Measurements from ENCODE around the gene ETV3. TPM values are rescaled to one million over a fixed set of nuclear protein-coding genes. Genes with fewer than 3 reads are reported as not detected.
"Not testable (repeated sequence)": the region's sequence is repeated elsewhere in the genome, so short reads cannot be mapped to it uniquely, and the experiment has no call there.

Gene ETV3
- total RNA-seq, 1 donor, result 17.0 TPM

GRCh38 chr1:157177733-157178394, 39.7 kb upstream of the ETV3 start:
- no peak for DNase-seq (ENCODE audit: low read depth)
- H3K4me3 ChIP-seq (ENCODE audit: low read depth, low read length), result no peak overlapping the region
- TF ChIP-seq CTCF (IDR thresholded peaks at IDR 0.05; ENCODE audit: insufficient read depth, low read length), result no peak

GRCh38 chr1:157176591-157177121, 38.5 kb upstream of the ETV3 start:
- DNase-seq (ENCODE audit: low read depth), result no peak
- no peak for TF ChIP-seq CTCF (IDR thresholded peaks at IDR 0.05; ENCODE audit: insufficient read depth, low read length)
- no peak overlapping the region for H3K4me3 ChIP-seq (ENCODE audit: low read depth, low read length)

GRCh38 chr1:157176016-157176415, 37.8 kb upstream of the ETV3 start:
- no peak overlapping the region for H3K4me3 ChIP-seq (ENCODE audit: low read depth, low read length)
- no peak for TF ChIP-seq CTCF (IDR thresholded peaks at IDR 0.05; ENCODE audit: insufficient read depth, low read length)
- DNase-seq (ENCODE audit: low read depth), result no peak

- no peak for DNase-seq (ENCODE audit: low read depth)
- TF ChIP-seq CTCF (IDR thresholded peaks at IDR 0.05; ENCODE audit: insufficient read depth, low read length), result no peak
- no peak overlapping the region for H3K4me3 ChIP-seq (ENCODE audit: low read depth, low read length)
Observed at GRCh38 chr1:157173900-157174410, 35.8 kb upstream of the ETV3 start.

- DNase-seq (ENCODE audit: low read depth), result not testable (repeated sequence)
Observed at GRCh38 chr1:157173241-157173640, 35.0 kb upstream of the ETV3 start.

GRCh38 chr1:157172591-157172990, 34.4 kb upstream of the ETV3 start:
- H3K4me3 ChIP-seq (ENCODE audit: low read depth, low read length); DNase-seq (ENCODE audit: low read depth): not testable (repeated sequence)

More at GRCh38 chr1:157173241-157173640, 35.0 kb upstream of the ETV3 start:
- not testable (repeated sequence) for H3K4me3 ChIP-seq (ENCODE audit: low read depth, low read length)

- H3K4me3 ChIP-seq (ENCODE audit: low read depth, low read length); DNase-seq (ENCODE audit: low read depth): not testable (repeated sequence)
Observed at GRCh38 chr1:157171903-157172503, 33.8 kb upstream of the ETV3 start.

- H3K4me3 ChIP-seq (ENCODE audit: low read depth, low read length), result no peak overlapping the region
- TF ChIP-seq CTCF (IDR thresholded peaks at IDR 0.05; ENCODE audit: insufficient read depth, low read length), result peak; percentile 34
- no peak for DNase-seq (ENCODE audit: low read depth)
Observed at GRCh38 chr1:157170677-157171515, 32.7 kb upstream of the ETV3 start.
